Neutrophil (primary cell): ENCODE results near the gene NUDT8.
"Not testable (repeated sequence)": the region's sequence is repeated elsewhere in the genome, so short reads cannot be mapped to it uniquely, and the experiment has no call there.

Source experiments
- H3K27ac ChIP-seq: fragments of 200-600 bp; sonication (generic); 2 replicates; pipeline ENCODE4 v1.5.1; 2016; ENCODE audit warnings: mild to moderate bottlenecking, moderate library complexity
- H3K27me3 ChIP-seq: fragments of 200-600 bp; sonication (generic); 2 replicates; pipeline ENCODE4 v1.6.0; 2016; ENCODE audit warnings: mild to moderate bottlenecking
- H3K36me3 ChIP-seq: fragments of 200-600 bp; sonication (generic); 2 replicates; pipeline ENCODE4 v1.5.1; 2017
- H3K4me1 ChIP-seq, 2 experiments: fragments of 200-600 bp in 1 of 2; sonication (generic) in 1 of 2; 1 replicate in 1 of 2; 2 replicates in 1 of 2; pipeline versions ENCODE4 v1.5.1 to v1.6.1; 2013 to 2016; ENCODE audit warnings: low read depth in 1 of 2, low read length in 1 of 2, mild to moderate bottlenecking in 1 of 2, moderate library complexity in 1 of 2; ENCODE audit not compliant: control insufficient read depth in 1 of 2, insufficient read depth in 1 of 2
- H3K4me3 ChIP-seq, 2 experiments: fragments of 200-600 bp in 1 of 2; sonication (generic) in 1 of 2; 1 replicate in 1 of 2; 2 replicates in 1 of 2; pipeline ENCODE4 v1.5.1; 2013 to 2016; ENCODE audit warnings: low read depth in 1 of 2, low read length in 1 of 2, mild to moderate bottlenecking in 1 of 2, moderate library complexity in 1 of 2
- H3K9me3 ChIP-seq: fragments of 200-600 bp; sonication (generic); 2 replicates; pipeline ENCODE4 v1.5.1; 2016
- TF ChIP-seq, protein P1 (sequence below): fragments of 200-600 bp; sonication (generic); IDR thresholded peaks from 2 replicates; pipeline ENCODE4 v1.5.1; 2016; ENCODE audit warnings: antibody characterized with exemption

NUDT8 gene

DNA sequence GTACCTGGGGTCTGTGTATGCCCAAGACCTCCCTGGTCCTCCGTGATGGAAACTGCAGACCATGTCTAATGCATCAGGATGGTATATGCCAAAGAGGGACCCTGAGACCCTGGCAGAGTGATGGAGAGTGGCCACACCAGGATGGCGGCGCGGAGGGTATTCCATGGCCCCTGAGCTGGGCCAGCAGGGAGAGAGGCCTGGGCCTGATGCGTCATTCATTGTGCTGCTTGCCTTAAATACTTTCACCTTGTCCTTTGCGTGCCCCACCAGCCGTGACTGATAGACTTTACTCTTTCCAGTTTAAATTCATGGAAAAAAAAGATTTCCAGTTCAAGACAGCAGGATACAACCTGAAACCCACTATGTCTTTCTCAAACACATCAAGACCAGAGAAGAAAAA lies 28.6 kb downstream of the NUDT8 start:
- TF ChIP-seq, protein P1, sequence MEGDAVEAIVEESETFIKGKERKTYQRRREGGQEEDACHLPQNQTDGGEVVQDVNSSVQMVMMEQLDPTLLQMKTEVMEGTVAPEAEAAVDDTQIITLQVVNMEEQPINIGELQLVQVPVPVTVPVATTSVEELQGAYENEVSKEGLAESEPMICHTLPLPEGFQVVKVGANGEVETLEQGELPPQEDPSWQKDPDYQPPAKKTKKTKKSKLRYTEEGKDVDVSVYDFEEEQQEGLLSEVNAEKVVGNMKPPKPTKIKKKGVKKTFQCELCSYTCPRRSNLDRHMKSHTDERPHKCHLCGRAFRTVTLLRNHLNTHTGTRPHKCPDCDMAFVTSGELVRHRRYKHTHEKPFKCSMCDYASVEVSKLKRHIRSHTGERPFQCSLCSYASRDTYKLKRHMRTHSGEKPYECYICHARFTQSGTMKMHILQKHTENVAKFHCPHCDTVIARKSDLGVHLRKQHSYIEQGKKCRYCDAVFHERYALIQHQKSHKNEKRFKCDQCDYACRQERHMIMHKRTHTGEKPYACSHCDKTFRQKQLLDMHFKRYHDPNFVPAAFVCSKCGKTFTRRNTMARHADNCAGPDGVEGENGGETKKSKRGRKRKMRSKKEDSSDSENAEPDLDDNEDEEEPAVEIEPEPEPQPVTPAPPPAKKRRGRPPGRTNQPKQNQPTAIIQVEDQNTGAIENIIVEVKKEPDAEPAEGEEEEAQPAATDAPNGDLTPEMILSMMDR = no peak
- H3K4me1 ChIP-seq = peaks cover 18 to 25% of the 10 kb centered on the region in 2 experiments
- H3K36me3 ChIP-seq = no peaks in the 10 kb centered on the region
- H3K27me3 ChIP-seq = no peaks in the 10 kb centered on the region
- H3K9me3 ChIP-seq = no peaks in the 10 kb centered on the region
- no peak overlapping the region for H3K27ac ChIP-seq
- no peak overlapping the region for H3K4me3 ChIP-seq

DNA sequence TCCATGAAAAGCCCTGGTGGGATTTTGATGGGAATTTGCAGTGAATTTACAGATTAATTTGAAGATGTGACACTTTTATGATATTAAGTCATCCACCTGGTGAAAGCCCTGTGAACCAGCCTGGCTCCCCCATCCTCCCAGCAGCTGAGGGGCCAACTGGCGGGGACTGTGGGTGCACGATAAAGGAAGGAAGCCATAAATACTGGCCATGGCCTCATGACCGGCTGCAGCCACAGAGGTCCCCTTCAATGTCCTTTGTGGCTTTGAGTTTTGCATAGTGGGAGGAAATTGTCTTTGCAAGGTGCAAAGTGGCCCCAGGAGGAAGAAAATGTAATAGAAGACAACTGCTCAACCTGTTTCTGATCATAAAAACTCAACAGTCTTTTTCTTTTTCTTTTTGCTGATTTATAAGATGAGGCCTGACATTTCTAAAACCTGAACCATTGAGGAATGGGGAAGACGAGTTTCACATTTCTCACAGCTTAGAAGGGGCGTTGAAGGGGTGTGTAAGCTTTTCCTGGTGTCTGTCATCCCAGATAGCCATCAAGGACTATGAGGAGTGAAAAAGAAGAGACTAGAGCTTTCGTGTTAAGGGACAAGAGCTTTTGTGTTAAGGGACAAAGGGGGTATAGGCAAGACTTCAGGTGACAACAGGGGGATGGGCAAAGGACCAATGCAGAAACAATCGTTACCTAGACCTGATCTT lies 29.3 kb downstream of the NUDT8 start:
- H3K27ac ChIP-seq = no peak overlapping the region
- no peak overlapping the region for H3K4me3 ChIP-seq
- TF ChIP-seq, protein P1 = no peak
- H3K27me3 ChIP-seq = no peaks in the 10 kb centered on the region
- H3K36me3 ChIP-seq = no peaks in the 10 kb centered on the region
- no peaks in the 10 kb centered on the region for H3K9me3 ChIP-seq
- H3K4me1 ChIP-seq = peaks cover 14 to 21% of the 10 kb centered on the region in 2 experiments

DNA sequence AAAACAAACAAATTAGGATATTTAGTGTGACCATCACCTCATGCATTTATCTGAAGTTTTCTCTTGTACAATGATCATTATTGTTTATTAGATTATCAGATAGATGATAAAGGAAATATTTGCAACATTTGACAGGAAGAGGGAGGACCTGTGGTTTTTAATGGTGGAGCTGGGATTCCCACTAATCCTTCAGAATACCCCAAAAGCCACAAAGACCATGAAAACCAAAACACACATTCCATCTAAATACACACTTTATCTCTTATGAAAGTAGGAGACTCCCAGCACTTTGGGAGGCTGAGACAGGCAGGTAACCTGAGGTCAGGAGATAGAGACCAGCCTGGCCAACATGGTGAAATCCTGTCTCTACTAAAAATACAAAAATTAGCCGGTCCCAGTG lies 30.6 kb downstream of the NUDT8 start:
- TF ChIP-seq, protein P1 = no peak
- Histone ChIP-seq H3K27ac (no peak overlapping the region), H3K27me3 (no peaks in the 10 kb centered on the region), H3K36me3 (no peaks in the 10 kb centered on the region), H3K9me3 (no peaks in the 10 kb centered on the region), H3K4me1 (peaks cover 14 to 21% of the 10 kb centered on the region in 2 experiments), H3K4me3 (no peak overlapping the region)

DNA sequence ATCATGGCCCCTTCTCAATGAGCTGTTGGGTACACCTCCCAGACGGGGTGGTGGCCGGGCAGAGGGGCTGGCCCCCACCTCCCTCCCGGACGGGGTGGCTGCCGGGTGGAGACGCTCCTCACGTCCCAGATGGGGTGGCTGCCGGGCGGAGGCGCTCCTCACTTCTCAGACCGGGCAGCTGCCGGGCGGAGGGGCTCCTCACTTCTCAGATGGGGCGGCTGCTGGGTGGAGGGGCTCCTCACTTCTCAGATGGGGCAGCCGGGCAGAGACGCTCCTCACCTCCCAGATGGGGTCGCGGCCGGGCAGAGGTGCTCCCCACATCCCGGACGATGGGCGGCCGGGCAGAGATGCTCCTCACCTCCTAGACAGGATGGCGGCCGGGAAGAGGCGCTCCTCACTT lies 31.8 kb downstream of the NUDT8 start:
- not testable (repeated sequence) for H3K9me3 ChIP-seq, H3K4me3 ChIP-seq
- peaks cover 14 to 21% of the 10 kb centered on the region in 2 experiments for H3K4me1 ChIP-seq

DNA sequence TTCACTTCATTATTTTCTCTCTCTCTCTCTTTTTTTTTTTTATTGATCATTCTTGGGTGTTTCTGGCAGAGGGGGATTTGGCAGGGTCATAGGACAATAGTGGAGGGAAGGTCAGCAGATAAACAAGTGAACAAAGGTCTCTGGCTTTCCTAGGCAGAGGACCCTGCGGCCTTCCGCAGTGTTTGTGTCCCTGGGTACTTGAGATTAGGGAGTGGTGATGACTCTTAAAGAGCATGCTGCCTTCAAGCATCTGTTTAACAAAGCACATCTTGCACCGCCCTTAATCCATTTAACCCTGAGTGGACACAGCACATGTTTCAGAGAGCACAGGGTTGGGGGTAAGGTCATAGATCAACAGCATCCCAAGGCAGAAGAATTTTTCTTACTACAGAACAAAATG lies 32.3 kb downstream of the NUDT8 start:
- not testable (repeated sequence) for H3K27me3 ChIP-seq, H3K36me3 ChIP-seq, H3K9me3 ChIP-seq, H3K4me3 ChIP-seq, H3K27ac ChIP-seq
- peaks cover 14 to 21% of the 10 kb centered on the region in 2 experiments for H3K4me1 ChIP-seq

More for the DNA sequence above, 31.8 kb downstream of the NUDT8 start:
- H3K27me3 ChIP-seq, H3K36me3 ChIP-seq, H3K27ac ChIP-seq: not testable (repeated sequence)

DNA sequence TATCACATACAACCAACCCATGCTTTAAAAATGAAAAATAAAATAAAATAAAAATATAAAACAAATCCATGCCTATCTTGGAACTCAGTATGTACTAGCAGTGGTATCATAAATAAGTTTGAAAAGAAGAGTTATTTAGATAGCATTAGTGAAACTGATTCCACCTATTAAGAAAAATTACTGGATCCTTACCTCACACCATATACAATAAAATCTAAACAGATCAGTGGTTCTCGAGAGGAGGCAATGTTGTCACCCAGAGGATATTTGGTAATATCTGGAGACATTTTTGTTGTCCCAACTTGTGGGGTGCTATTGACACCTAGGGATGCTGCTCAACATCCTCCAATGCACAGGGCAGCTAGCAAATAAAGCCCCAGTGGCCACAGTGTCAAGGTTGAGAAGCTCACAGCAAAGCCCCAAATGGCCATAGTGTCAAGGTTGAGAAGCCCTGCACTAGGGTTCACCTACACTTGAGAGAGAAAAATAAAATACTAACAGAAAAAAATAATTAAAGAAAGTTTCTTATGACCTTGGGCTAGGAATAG lies 32.9 kb downstream of the NUDT8 start:
- TF ChIP-seq, protein P1 = no peak
- H3K9me3 ChIP-seq = no peaks in the 10 kb centered on the region
- no peak overlapping the region for H3K4me3 ChIP-seq
- no peak overlapping the region for H3K27ac ChIP-seq
- H3K27me3 ChIP-seq = no peaks in the 10 kb centered on the region
- H3K4me1 ChIP-seq = peaks cover 20 to 21% of the 10 kb centered on the region in 2 experiments
- H3K36me3 ChIP-seq = no peaks in the 10 kb centered on the region
